Activated CD8-positive, alpha-beta T cell treated with anti-CD3 and anti-CD28 coated beads for 36 hours (primary cell): Measurements from ENCODE around the gene FASTK. TPM values are rescaled to one million over a fixed set of nuclear protein-coding genes. Genes with fewer than 3 reads are reported as not detected.

Experiments used
- ATAC-seq: fragments of 200-7000 bp; cut with Tn5 transposase; one replicate; pipeline ENCODE4 v1.10.0; 2021; ENCODE audit warnings: mild to moderate bottlenecking, moderate library complexity
- CTCF ChIA-PET: fragments of 350-600 bp; sonication (Branson Sonifier 250); formaldehyde crosslinking; loops from one replicate; lab custom pipeline; 2021; ENCODE audit warnings: antibody characterized with exemption; lab: Charles Lee
- POLR2A ChIA-PET: fragments of 350-600 bp; sonication (Branson Sonifier 250); formaldehyde crosslinking; loops from one replicate; lab custom pipeline; 2021; ENCODE audit warnings: antibody characterized with exemption; lab: Charles Lee
- DNase-seq: peaks from one replicate; pipeline ENCODE4 v3.0.0-alpha.2; 2020
- H3K27ac Mint-ChIP-seq: one replicate; pipeline ENCODE4 v1.8.0; 2021; ENCODE audit warnings: mild to moderate bottlenecking, mixed read lengths
- H3K27me3 Mint-ChIP-seq: one replicate; pipeline ENCODE4 v1.8.0; 2021; ENCODE audit warnings: mixed read lengths
- H3K36me3 Mint-ChIP-seq: one replicate; pipeline ENCODE4 v1.8.0; 2021; ENCODE audit warnings: low read depth, mixed read lengths
- H3K4me1 Mint-ChIP-seq: one replicate; pipeline ENCODE4 v1.8.0; 2021; ENCODE audit warnings: low read depth, mixed read lengths
- H3K4me3 Mint-ChIP-seq: one replicate; pipeline ENCODE4 v1.8.0; 2021; ENCODE audit warnings: mild to moderate bottlenecking, moderate library complexity, mixed read lengths
- H3K9me3 Mint-ChIP-seq: one replicate; pipeline ENCODE4 v1.8.0; 2021; ENCODE audit warnings: mixed read lengths
- intact Hi-C: fragments of 100-400 bp; cut with micrococcal nuclease; formaldehyde crosslinking; loops from one replicate; pipeline ENCODE4 v1.10.0; 2022
- total RNA-seq, 2 experiments: library from RNA; stranded (reverse); gene quantifications; one replicate each; pipeline ENCODE4 v1.2.3, GENCODE V29; 2021
- TF ChIP-seq, protein P1 (sequence below): fragments of 200-600 bp; IDR thresholded peaks from one replicate; pipeline ENCODE4 v1.8.0; 2022; ENCODE audit warnings: antibody characterized with exemption, mild to moderate bottlenecking

FASTK gene
- total RNA-seq: 10 to 100 TPM; 54.0 to 59.4 TPM

DNA sequence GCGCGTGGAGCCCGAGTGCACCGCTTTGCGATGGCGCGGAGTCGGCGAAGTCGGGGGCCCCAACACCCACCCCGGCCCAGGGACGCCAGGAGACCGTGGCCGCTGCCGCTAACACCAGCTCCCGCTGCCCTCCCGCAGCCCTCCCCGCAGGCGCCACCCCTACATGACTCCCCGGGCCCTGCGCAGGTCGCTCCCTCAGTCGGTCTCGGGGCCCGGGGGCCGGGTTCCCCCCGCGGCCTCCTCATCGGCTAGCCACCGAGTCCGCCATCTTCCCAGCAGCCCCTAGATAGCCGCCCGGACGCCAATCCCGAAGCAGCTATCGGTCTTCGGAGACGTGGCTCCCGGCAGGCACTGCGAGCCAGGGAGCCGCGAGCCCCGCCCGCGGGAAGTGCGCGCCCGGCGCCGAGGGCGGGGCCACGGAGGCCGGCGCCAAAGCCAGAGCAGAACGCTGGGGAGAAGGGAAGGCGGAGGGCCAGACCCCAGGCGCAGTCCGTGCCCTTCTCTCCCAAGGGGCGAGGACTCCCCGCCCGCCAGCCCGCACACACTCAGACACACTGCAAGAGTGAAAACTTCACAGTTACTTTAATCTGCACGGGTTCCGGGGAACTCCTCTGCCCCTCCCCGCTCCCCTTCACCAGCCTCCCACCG lies at the start of gene FASTK:
TSS of gene FASTK (minus strand) at position 288 of the 648 bp plus-strand sequence. CDS start at position 245, 43 bp downstream.
- peaks cover 10% of the 10 kb centered on the region for H3K27me3 Mint-ChIP-seq
- TF ChIP-seq, protein P1, sequence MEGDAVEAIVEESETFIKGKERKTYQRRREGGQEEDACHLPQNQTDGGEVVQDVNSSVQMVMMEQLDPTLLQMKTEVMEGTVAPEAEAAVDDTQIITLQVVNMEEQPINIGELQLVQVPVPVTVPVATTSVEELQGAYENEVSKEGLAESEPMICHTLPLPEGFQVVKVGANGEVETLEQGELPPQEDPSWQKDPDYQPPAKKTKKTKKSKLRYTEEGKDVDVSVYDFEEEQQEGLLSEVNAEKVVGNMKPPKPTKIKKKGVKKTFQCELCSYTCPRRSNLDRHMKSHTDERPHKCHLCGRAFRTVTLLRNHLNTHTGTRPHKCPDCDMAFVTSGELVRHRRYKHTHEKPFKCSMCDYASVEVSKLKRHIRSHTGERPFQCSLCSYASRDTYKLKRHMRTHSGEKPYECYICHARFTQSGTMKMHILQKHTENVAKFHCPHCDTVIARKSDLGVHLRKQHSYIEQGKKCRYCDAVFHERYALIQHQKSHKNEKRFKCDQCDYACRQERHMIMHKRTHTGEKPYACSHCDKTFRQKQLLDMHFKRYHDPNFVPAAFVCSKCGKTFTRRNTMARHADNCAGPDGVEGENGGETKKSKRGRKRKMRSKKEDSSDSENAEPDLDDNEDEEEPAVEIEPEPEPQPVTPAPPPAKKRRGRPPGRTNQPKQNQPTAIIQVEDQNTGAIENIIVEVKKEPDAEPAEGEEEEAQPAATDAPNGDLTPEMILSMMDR: no peak
- H3K36me3 Mint-ChIP-seq: peaks cover 21% of the 10 kb centered on the region
- DNase-seq (peak; percentile 92), ATAC-seq (peak; percentile 86)
- no peaks in the 10 kb centered on the region for H3K9me3 Mint-ChIP-seq
- H3K27ac Mint-ChIP-seq: peak within 1 kb of the TSS; percentile 80
- intact Hi-C loops: no loop called here
- peak within 1 kb of the TSS; percentile 99 for H3K4me3 Mint-ChIP-seq
- peaks cover 37% of the 10 kb centered on the region for H3K4me1 Mint-ChIP-seq
- ChIA-PET CTCF (interaction anchor here (0.7 to 1.2 kb wide), 4 partner anchors 10 to 63 kb away, joined by 3 to 6 read pairs (median 3); no protein-coding TSS in a partner anchor), POLR2A (interaction anchor here (1.2 kb wide), 1 partner anchor 12 kb away, joined by 3 read pairs; no protein-coding TSS in a partner anchor)

GRCh38 chr7:151129960-151130591 lies 49.5 kb upstream of the FASTK start:
- Mint-ChIP-seq H3K27ac (no peak overlapping the region), H3K4me3 (no peak overlapping the region), H3K9me3 (no peaks in the 10 kb centered on the region), H3K27me3 (no peaks in the 10 kb centered on the region), H3K36me3 (no peaks in the 10 kb centered on the region), H3K4me1 (no peaks in the 10 kb centered on the region)
- intact Hi-C loops: no loop called here
- ChIA-PET CTCF (interaction anchor here (0.8 to 1.4 kb wide), 4 partner anchors 18 to 40 kb away, joined by 3 to 4 read pairs (median 3); no protein-coding TSS in a partner anchor), POLR2A (no interaction called here)
- TF ChIP-seq, protein P1: no peak
- ATAC-seq: no peak
- DNase-seq: no peak

GRCh38 chr7:151129117-151129959 lies 48.7 kb upstream of the FASTK start:
- TF ChIP-seq, protein P1: no peak
- no peaks in the 10 kb centered on the region for H3K4me1 Mint-ChIP-seq
- ChIA-PET CTCF (interaction anchor here (0.8 to 2.4 kb wide), 4 partner anchors 17 to 39 kb away, joined by 3 to 8 read pairs (median 3); partner anchors contain the start of gene GBX1), POLR2A (no interaction called here)
- H3K9me3 Mint-ChIP-seq: no peaks in the 10 kb centered on the region
- ATAC-seq (no peak), DNase-seq (no peak)
- no peaks in the 10 kb centered on the region for H3K27me3 Mint-ChIP-seq
- H3K36me3 Mint-ChIP-seq: no peaks in the 10 kb centered on the region
- H3K4me3 Mint-ChIP-seq: no peak overlapping the region
- intact Hi-C loops: no loop called here
- no peak overlapping the region for H3K27ac Mint-ChIP-seq

GRCh38 chr7:151128716-151129115 lies 48.1 kb upstream of the FASTK start:
- intact Hi-C loops: no loop called here
- ChIA-PET CTCF (interaction anchor here (0.6 to 2.4 kb wide), 3 partner anchors 16 to 166 kb away, joined by 3 to 8 read pairs (median 3); partner anchors contain the start of gene GBX1), POLR2A (no interaction called here)
- no peaks in the 10 kb centered on the region for H3K27me3 Mint-ChIP-seq
- H3K27ac Mint-ChIP-seq: no peak overlapping the region
- DNase-seq (no peak), ATAC-seq (no peak)
- no peaks in the 10 kb centered on the region for H3K9me3 Mint-ChIP-seq
- no peaks in the 10 kb centered on the region for H3K4me1 Mint-ChIP-seq
- no peak overlapping the region for H3K4me3 Mint-ChIP-seq
- TF ChIP-seq, protein P1: no peak
- H3K36me3 Mint-ChIP-seq: peaks cover 4% of the 10 kb centered on the region
